ENCODE measurements around the gene SAMD14.

SAMD14 gene

DNA sequence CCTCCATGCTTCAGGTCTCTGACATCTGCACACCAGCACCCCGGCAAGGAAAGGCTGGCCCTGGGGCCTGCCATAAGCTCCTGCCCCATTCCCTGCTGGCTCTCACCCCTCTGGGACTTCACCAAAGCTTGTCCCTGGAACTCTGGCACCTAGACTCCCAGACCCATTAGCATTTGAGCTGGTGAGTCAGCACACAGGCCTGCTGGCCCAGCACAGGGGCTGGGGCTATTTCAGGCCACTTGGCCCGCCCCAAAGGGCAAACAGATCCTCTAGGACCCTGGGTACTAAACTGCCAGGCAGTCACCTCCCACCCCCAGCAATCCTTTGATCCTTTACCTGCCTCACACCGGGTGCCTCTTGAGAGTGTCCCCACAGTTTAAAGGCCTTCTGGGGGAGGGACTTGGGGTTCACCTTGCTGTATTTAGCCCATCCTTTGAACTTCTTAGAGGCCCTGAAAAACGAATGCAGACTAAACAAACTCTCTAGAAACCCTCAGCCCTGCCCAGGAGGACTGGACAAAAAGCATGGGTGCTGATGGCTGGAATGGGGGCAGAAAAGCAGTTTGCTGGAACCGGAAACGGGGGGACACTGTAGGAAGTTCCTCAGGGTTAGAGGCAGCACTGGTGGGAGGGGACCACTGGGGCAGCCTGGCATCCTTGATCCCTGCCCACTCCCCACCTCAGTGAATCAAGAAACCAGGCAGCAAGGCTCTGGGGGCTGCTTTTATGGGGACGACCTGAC lies 3.2 kb upstream of the SAMD14 start:
- DNase-seq (ENCODE audit: low read depth) = no peak

DNA sequence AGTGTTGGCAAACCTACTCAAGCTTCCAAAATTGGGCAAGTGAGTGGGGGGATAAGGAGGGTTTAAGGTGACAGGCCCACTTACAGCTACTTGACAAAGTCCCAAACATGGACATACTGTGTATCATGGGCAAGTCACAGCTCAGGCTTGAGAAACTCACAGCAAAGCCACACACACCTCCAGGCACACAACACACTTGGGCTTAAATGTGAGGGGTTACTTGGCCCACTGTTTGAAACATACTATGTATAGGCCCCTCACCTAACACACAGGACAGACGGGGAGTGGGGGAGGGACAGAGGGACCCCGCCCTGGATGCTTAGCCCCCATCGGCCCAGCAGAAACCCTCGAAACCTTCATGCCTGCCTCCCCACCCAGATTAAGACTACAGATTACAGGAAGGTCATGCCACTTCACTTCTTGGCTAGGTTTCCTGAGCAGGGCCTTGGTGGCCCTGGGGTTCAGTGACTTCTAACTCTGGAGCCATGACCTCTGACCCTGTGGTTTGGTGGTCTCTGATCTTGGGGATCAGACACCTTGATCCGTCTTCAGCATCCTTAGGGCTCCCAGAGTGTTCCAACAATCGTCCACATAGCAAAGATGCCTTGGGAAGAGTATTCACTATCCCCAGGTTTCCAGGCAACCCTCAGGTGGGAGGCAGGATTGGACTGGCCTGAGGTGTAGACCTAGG lies 2.3 kb upstream of the SAMD14 start:
- DNase-seq (ENCODE audit: low read depth) = no peak

DNA sequence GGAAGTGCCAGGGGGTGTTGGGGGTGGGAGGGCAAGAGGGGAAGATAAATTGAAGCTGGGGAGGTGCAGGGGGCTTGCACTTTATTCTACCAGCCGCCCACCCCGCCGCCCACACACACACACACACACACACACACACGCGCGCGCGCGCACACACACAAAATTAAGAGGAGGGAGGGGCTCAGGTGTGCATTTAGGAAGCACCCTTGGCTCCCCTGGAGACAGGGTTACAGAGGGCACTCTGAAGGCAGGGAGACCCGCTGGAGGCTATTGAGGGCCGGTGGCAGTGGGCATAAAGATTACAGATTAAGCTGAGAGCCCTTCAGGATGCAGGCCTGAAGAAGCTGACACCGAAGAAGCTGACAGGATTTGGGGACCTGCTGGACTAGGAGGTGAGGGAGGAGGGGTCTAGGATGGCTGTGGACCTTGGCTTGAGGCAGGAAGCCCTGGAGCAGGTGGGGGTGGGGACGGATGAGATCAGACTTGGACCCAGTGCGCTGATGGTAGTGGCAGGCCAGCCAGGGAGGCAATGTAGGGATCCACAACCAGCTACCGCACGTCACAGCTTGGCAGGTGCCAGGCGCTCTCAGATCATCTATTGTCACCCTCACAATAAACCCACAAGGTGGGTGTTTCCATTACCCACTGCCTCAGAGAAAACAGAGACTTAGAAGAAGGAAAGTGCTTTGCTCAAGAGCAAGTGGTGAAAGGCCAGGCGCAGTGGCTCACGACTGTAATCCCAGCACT lies 772 bp upstream of the SAMD14 start:
- DNase-seq (ENCODE audit: low read depth) = no peak

DNA sequence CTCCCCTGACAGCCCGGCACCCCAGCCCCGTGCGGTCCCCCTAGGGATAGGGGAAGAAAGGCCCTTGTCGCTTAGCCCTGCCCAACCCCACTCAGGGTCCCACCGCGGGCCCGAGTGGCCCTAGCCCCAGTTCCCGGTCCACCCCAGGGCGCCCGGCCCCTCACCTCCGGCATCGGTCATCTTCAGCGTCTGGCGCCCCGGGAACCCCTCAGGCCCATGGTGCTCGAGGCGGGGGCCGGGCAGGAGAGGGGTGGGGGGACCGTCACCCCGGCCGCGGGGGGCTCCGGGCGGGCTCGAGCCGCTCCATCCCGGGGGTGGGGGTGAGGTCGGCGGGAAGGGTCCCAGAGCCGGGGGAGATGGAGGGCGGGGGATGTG lies 620 bp downstream of the SAMD14 start:
- DNase-seq (ENCODE audit: low read depth) = no peak

DNA sequence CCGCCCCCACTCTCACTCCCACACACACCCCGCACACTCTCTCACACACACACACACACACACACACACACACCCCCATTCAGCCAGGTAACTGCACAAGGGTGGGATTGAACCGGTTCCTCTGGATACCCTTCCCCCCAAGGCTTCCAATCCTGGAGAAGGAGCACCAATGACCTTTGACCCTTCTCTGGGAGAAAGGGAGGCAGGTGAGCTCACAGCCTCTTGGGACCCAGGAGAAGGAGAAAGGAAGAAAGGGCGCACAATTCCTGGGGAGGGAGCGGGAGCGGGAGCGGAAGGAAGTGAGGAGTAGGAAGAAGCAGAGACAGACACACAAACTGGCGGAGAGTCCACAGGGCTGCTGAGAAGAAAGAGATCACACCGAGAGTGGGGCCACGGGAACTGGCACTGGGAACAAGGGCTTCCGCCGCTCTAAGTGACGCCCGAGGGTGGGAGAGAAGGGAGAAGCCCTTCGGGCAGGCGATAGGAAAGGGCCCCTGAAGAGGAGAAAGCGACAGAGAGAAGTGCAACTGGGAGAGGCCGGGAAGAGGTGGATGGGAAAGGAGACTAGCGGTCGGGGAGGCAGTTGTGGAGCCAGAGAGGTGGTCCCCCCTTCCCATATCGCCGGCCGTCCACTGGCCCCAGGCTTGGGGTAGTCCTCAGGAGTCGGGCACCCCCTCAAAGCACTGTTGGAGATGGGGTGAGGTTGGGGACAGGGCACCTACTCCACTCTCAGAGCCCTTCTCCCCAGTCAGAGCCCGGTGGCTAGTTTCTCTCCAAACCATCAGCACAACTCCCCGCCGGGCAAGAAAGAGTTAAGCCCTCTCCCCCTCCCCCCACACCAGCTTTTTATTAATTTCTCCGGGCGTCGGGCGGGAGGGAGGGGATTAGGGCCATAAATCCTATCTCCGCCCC lies 1.3 kb downstream of the SAMD14 start:
- no peak for DNase-seq (ENCODE audit: low read depth)

DNA sequence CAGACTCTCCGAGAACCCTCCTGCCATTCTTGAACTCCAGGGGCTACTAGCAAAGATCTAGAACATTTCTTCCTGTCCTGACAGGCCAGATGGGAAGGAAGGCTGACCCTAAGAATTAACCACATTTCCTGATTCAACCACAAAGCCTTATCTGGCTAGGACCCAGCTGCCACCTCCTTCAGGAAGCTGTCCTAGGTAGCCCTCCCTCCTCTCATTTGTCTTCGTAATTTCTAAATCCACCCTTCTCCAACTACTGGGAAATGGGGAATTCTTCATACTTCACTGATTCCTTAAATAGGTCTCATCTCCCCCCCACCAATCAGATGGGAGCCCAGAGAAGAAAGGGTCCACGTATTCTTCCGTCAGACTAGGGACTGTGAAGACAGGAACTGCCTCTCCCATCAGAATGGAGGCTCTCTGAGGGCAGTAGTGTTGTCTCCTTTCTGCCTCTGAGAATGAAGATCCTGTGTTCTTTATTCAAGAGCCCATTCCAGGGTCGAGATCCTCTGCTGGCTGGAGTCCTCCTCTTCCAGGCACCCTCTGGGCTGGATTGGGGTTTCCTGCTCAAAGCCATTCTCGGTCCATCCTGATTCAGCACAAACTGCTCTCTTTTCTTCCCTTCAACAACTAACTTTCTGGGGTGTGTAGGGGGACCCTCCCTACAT lies 2.1 kb downstream of the SAMD14 start:
- no peak for DNase-seq (ENCODE audit: low read depth)

DNA sequence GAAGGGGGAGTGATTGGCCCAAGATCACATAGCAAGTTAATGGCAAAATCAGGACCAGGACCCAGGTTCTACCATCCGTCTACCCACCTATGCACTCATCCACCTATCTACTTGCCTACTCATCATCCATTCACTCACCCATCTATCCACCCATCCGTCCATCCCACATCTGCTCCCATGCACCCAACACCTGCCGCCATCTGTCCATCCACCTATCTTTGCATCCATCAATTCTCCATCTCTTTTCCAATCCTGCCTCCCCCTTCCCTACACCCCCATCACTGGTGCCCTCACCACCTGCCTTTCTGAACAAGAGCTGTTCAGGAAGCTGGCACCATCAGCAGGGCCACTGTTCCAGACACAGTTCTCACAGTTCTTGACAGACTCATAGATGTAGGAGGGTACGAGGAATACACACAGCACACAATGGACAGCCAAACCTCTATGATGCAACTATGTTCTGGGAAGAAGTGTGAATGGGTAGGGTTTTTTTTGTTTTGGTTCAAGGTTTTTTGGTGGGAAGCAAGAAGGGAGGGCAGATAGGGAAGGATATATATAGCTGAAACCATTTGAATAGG lies 4.5 kb downstream of the SAMD14 start:
- DNase-seq (ENCODE audit: low read depth) = no peak

DNA sequence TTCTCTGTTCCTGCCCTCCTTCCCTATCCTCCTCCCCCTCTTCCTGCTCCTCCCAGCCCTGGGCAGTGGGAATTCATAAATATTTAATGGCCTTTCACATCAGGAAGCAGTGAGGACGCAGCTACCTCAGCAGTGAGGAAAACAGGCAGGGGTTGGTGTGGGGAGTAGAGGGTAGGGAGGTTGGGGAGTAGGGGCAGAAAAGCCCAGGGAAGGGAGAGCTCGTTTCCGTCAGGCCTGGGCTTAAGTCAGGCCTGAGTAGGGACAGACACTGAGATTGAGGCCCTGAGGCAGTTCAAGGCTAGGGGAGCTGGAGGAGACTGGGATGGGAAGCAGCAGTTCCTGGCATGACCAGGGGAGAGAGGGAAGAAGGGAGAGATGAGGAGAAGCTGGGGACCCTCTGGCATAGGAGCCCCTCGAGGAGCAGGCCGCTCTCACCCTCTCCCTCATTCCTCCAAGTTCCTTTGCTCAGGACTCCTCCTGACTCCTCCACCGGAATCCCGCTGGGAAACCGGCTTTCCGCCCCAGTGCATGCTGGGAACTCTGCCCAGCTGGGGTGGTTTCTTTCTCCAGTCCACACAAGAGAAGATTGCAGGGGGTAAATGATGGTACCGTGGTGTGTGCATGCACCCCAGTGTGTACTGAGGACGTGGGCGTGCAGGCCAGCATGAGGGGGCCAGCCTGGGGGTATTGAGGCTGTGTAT lies 6.2 kb downstream of the SAMD14 start:
- DNase-seq (ENCODE audit: low read depth) = no peak

DNA sequence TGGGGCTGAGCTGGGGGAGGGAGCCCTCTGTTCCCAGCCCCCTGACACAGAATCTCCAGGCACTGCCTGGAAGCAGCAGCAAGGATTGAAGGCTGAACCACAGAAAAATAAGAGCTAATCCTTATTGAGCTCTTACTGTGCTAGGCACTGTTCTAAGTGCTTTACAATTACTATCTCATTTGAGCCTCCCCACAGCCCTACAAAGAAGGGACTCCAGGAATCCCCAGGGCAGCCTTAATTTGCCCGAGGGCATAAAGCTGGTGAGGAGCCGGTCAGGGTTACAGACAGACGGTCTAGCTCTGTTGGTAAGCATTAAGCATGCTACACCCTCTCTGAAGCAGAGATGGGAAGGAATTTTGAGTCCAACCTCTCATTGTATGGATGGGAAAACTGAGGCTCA lies 7.0 kb downstream of the SAMD14 start:
- no peak for DNase-seq (ENCODE audit: low read depth)

DNA sequence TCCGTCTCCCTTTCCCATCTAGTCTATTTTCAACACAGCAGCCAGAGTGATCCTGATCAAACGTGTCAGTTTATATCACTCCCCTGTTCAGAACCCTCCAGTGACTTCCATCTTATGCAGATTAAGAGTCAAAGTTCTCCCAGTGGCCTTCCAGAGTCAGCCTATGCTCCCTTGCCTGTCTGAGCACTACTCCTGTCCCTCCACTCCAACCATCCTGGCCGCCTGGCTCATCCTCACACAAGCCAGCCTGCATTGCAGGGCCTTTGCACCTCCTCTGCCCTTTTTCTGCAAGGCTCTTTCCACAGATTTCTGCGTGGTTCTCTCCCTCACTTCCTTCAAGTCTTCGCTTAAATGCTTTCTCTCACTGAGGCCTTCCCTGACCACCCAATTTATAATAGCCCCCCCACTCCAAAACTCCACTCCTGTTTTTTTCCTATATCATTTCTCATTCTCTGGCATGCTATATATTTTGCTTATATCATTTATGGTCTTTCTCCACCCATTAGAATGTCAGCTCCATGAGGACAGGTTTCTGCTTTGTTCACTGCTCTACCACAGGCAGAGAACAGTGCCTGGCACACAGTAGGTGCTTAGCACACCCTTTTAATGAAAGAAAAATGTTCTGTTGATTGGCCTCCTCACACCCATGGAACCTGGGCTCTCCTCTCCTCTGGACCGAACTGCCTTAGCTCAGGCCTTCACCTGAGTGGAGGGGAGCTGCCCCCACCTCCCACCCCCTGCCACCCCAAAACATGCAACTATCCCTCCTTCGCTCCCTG lies 9.3 kb downstream of the SAMD14 start:
- DNase-seq (ENCODE audit: low read depth) = no peak

DNA sequence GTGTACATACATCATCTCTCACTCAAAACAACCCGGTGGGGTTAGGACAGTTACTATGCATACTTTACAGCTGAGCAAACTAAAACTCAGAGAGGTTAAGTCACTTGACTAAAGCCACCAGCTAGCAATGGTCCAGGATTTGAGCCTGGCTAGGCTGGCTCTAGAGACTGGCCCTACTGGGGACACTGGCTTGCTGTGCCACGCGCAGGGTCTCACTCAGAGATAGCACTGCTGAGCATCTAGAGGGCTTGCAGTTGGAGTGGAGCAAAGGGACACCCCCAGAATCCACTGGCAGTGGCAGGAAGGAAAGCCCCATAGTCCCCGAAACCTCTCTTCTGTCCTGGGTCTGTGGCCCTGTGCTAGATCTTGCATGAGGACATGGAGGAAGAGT lies 11.1 kb downstream of the SAMD14 start:
- DNase-seq (ENCODE audit: low read depth) = no peak

DNA sequence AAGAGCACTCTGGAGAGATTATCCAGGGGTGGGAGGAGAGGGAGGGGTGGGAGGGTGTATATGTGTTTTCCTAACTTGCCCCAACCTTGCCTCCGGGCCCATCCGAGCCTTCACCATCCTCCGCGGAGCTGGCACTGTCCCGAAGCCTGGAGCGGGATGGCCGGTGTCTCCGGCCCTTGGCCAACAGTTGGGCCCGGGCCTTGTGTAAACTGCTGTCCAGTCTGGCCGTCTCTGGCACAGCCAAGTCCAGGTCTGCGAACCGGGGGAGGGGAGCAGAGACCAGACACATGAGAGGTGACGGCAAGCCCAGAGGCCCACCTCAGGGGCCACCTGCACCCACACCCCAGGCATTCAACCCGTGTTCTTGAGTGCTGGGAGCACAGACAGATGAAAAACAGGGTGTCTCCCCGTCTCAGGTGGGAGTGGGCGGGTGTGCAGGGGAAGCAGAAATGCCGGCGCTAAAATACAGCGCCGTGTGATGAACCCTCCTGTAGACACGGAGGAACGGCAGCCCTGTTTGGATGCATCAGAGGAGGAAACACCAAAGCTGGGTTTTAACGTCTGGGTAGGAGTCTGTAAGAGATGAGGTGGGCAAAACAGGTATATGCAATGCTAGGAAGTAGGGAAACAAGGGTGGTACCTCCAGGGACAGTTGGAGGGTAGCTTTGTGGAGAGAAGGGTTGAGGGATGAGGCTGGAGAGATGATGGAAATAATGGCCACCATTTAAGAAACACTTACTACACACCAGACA lies 11.7 kb downstream of the SAMD14 start:
- no peak for DNase-seq (ENCODE audit: low read depth)

DNA sequence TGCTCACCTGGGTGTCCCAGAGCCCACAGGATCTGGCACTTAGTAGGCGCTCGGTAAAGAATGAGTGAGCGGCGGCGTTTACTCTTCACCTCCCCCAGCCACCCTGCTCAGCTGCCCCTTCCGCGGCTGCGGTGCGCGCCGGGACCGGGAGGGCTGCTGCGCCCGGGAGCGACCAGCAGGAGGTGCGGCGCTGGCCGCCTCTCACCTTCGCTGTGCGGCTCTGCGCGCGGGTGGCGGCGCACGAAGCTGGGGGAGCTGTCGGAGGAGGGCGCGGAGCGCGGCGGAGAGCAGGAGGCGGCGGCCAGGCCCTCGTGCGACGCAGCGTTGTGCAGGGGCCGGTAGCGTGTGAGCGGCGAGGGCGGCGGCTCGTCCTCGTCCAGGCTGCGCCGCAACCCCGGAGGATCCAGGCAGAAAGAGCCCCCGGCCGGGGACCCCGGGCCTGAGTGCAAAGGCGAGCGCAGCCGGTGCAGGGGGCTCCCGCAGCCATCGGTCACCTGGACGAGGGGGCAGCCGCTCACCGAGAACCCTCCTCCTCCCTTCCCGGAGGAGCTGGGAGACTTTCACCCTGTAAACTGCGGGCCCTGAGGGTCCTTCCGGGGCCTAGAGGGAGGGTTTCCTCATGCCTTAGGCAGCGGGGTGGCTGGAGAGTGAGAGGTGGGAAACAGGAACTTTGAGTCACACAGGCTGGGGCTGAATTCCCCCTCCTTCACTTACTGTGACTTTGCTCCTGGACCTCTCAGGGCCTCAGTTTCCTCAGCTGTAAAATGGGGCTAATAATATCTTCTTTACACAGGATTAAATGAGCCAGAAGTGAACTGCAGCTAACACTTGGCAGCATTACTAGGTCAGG lies 12.5 kb downstream of the SAMD14 start:
- peak; percentile 48 for DNase-seq (ENCODE audit: low read depth)

DNA sequence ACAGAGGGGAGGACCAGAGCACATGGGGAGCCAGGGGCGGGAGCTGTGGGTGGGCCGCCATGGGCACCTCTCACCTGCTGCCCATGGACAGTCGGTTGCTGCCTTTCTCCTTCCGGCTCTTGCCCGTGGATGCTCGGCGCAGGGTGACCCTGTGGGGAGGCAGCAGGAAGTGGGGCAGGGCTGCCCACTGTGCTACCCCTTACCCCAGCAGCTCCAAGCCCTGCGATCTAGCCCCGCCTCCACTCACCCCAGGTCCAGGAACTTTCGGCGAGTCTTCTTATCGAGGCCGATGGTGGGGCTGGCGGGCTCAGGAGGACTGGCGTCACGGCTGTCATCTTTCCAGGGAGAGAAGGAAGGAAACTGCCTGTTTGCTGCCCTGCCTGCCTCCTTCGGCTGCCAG lies 14.2 kb downstream of the SAMD14 start:
- DNase-seq (ENCODE audit: low read depth) = no peak

DNA sequence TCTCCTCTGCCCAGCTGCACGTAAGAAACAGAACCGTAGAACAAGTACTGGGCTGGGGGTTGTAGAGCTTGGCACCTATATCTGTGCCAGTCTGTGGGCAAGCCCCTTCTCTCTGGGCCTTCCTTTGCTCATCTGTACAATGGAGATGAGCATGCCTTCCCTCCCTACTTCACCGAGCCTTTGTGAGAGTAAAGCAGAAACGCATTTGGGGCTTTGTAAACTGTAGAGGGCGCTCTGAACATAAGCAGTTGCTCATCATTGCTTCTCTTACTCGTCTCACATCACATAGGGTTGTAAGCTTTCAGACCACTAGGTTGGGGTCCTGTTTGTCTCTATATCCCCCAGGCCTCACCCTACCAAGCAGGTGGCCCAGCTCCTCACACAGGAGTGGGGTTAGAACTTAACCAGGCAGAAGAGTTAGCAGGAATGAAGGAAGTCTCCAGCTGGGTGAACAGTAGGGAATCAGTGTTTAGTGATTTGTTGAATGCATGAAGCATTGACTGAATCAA lies 15.1 kb downstream of the SAMD14 start:
- DNase-seq (ENCODE audit: low read depth) = no peak

DNA sequence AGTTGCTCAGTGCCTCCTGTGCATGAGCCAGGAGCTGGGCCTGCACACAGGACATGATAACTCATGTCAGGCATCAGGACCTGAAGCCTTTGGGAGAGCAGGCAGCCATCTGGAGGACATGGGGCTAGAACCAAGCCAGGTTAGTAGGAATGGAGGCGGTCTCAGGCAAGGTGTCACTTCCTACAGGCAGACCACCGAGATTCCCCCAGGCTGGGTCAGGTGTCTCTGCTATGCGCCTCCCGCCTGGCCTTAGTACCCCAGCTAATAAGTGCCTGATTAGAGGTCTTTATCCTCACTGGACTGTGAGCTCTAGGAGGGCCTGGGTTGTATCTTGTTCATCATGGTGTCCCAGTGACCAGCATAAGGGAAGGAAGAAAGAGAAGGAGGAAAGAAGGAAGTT lies 15.6 kb downstream of the SAMD14 start:
- DNase-seq (ENCODE audit: low read depth) = no peak

DNA sequence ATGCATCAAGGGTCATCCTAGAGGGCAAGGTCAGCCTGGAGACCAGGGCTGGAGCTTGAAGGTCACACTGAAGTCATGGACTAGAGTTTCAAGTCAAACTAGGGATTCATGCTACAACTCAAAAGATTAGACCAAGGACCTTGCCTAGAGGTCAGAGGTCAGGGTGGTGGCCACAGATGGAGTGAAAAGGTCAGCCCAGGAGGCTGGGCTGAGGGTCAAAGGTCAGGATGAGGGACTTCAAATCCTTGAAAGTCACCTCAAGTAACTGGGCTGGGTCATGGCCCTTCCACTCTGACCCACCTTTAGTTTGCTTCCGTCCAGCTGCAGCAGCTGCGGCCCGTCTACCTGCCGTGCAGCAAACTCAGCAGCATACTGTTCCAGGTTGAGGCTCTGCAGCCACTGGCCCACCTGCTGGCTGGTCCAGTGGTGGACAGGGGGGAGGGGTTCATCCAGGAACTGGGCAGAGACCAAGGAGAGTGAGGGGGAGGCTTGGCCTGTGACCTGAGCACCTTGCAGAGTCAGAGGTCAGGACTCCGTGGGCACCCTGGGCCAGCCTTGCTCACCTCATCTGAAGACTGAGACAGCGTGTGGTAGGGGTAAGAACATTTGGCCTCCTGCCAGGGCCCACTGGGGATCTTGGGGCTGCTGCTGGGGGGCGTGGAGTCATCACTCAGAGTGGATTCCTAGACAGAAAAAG lies 16.2 kb downstream of the SAMD14 start:
- no peak for DNase-seq (ENCODE audit: low read depth)

Measured in stimulated activated CD8-positive, alpha-beta memory T cell treated with anti-CD3 and anti-CD28 coated beads, Interleukin-12 subunit alpha, Interleukin-12 subunit beta, amount 100 ng/mL, for 4 hours (primary cell).